Activated CD4-positive, alpha-beta T cell treated with anti-CD3 and anti-CD28 coated beads for 36 hours (primary cell): ENCODE measurements around the gene ATP8A2. TPM values are rescaled to one million over a fixed set of nuclear protein-coding genes. Genes with fewer than 3 reads are reported as not detected.

Experiments used
- ATAC-seq: fragments of 200-7000 bp; cut with Tn5 transposase; one replicate; pipeline ENCODE4 v1.10.0; 2021; ENCODE audit warnings: mild to moderate bottlenecking, moderate library complexity
- CTCF ChIA-PET: fragments of 350-600 bp; sonication (Branson Sonifier 250); formaldehyde crosslinking; loops from one replicate; lab custom pipeline; 2021; ENCODE audit warnings: antibody characterized with exemption; lab: Charles Lee
- POLR2A ChIA-PET: fragments of 350-600 bp; sonication (Branson Sonifier 250); formaldehyde crosslinking; loops from one replicate; lab custom pipeline; 2021; ENCODE audit warnings: antibody characterized with exemption, inconsistent platforms; lab: Charles Lee
- DNase-seq: peaks from one replicate; pipeline ENCODE4 v3.0.0-alpha.2; 2020
- H3K27ac Mint-ChIP-seq: one replicate; pipeline ENCODE4 v1.8.0; 2021; ENCODE audit warnings: mixed read lengths
- H3K27me3 Mint-ChIP-seq: one replicate; pipeline ENCODE4 v1.8.0; 2021; ENCODE audit warnings: mixed read lengths
- H3K36me3 Mint-ChIP-seq: one replicate; pipeline ENCODE4 v1.8.0; 2021; ENCODE audit warnings: low read depth, mixed read lengths
- H3K4me1 Mint-ChIP-seq: one replicate; pipeline ENCODE4 v1.8.0; 2021; ENCODE audit warnings: mixed read lengths
- H3K4me3 Mint-ChIP-seq: one replicate; pipeline ENCODE4 v1.8.0; 2021; ENCODE audit warnings: mild to moderate bottlenecking, moderate library complexity, mixed read lengths
- H3K9me3 Mint-ChIP-seq: one replicate; pipeline ENCODE4 v1.8.0; 2021; ENCODE audit warnings: low read depth, mixed read lengths
- intact Hi-C, 2 experiments: fragments of 100-400 bp; cut with DNase I in 1 of 2; cut with micrococcal nuclease in 1 of 2; formaldehyde crosslinking; loops; one replicate each; pipeline versions ENCODE4 v1.14.2 to v1.15.1; 2022 to 2024; cut with DNase I, micrococcal nuclease
- total RNA-seq, 2 experiments: library from RNA; stranded (reverse); gene quantifications; one replicate each; pipeline ENCODE4 v1.2.3, GENCODE V29; 2021

ATP8A2 gene
- total RNA-seq, 2 experiments from 2014 or later, result 0.30 to 0.39 TPM

DNA sequence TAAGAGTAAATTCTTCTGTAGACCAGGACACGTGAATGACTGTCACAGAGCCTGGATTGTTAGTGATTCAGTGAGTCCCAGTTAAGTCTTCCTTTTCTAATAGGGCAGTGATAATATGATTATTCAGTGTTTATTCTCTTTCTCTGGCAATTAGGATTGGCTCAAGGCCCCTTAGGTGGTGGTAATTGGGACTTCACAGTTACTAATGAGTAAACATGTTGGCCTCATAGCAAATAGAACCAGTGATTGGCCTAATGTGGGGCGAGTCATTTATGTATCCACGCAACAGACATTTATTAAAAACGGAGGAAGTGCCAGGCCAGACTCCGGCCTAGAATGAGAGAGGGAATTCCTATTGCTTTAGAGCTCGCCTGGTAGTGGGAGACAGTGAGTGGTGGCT lies 607.6 kb downstream of the ATP8A2 start:
- no peaks in the 10 kb centered on the region for H3K36me3 Mint-ChIP-seq
- no peak for DNase-seq
- H3K27ac Mint-ChIP-seq, result no peak overlapping the region
- H3K9me3 Mint-ChIP-seq, result no peaks in the 10 kb centered on the region
- ChIA-PET CTCF (no interaction called here), POLR2A (no interaction called here)
- intact Hi-C loops, result no loop called here
- no peak for ATAC-seq
- no peaks in the 10 kb centered on the region for H3K27me3 Mint-ChIP-seq
- peaks cover 12% of the 10 kb centered on the region for H3K4me1 Mint-ChIP-seq
- no peak overlapping the region for H3K4me3 Mint-ChIP-seq

DNA sequence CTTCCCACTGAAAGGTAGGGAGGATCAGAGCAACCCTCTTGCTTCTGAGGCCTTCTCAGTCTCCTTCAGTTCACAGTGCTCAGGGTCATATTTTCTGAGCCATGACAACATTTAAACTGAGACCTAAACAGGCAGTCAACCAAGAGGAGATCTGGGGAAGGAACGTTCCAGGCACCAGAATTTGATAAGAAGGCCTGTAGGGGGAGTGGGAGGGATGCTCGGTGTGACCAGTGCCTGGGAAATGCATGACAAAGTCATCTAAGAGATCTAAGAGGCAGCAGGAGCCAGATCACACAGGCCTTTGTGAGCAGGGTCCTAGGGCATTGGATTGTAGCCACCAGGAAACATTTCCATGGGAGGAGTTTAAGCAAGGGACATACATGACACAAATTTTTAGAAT lies 608.5 kb downstream of the ATP8A2 start:
- peaks cover 6% of the 10 kb centered on the region for H3K4me1 Mint-ChIP-seq

DNA sequence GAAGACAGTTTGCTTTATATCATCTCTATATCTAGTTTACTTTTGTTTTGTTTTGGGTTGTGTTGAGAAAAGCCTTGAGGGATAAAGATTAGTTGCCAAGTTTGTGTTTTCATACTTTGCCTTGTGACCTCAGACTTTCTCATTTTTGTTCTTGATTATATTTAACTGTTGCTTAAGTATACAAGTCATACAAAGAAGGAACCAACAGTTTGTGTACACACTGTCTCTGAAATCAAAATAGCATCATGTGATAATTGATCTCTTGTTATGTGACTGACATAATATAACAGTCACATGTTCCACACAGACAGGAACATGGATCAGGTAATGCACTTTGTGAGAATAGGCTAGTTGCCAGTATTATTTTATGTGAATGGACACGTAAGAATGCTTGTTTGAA lies 609.3 kb downstream of the ATP8A2 start:
- Mint-ChIP-seq H3K27ac (no peak overlapping the region), H3K4me3 (no peak overlapping the region), H3K27me3 (no peaks in the 10 kb centered on the region), H3K4me1 (peaks cover 6% of the 10 kb centered on the region), H3K9me3 (no peaks in the 10 kb centered on the region), H3K36me3 (no peaks in the 10 kb centered on the region)
- ChIA-PET POLR2A (no interaction called here), CTCF (interaction anchor here (1.4 kb wide), 1 partner anchor 57 kb away, joined by 4 read pairs; no protein-coding TSS in a partner anchor)
- intact Hi-C loops, result no loop called here
- no peak for ATAC-seq
- DNase-seq, result no peak

More for the DNA sequence above, 608.5 kb downstream of the ATP8A2 start:
- H3K4me3 Mint-ChIP-seq, result no peak overlapping the region
- no peaks in the 10 kb centered on the region for H3K9me3 Mint-ChIP-seq
- intact Hi-C loops, result no loop called here
- H3K27me3 Mint-ChIP-seq, result no peaks in the 10 kb centered on the region
- no peaks in the 10 kb centered on the region for H3K36me3 Mint-ChIP-seq
- ChIA-PET CTCF (no interaction called here), POLR2A (no interaction called here)
- DNase-seq (no peak), ATAC-seq (no peak)
- no peak overlapping the region for H3K27ac Mint-ChIP-seq

DNA sequence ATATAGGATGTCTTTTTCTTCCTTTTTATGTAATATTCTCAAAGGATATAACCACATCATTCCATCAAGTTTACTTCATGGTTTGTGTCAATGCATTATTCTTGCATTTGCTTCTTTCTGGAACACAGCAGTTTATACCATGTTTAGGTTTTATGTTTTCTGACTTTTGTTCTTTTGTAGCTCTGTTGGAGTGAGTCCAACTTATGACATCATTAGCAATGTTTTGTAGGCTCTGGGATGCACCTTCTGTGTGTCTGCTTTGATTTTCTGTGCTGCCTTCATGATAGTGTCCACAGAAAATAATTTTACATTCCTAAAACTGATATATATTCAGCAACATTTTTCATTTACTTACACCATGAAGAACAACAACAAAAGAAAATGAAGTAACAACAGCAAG lies 611.1 kb downstream of the ATP8A2 start:
- Mint-ChIP-seq H3K36me3 (no peaks in the 10 kb centered on the region), H3K4me1 (no peaks in the 10 kb centered on the region), H3K27me3 (no peaks in the 10 kb centered on the region), H3K4me3 (no peak overlapping the region), H3K27ac (no peak overlapping the region), H3K9me3 (no peaks in the 10 kb centered on the region)
- DNase-seq (no peak), ATAC-seq (no peak)
- ChIA-PET CTCF (no interaction called here), POLR2A (no interaction called here)
- intact Hi-C loops, result no loop called here

DNA sequence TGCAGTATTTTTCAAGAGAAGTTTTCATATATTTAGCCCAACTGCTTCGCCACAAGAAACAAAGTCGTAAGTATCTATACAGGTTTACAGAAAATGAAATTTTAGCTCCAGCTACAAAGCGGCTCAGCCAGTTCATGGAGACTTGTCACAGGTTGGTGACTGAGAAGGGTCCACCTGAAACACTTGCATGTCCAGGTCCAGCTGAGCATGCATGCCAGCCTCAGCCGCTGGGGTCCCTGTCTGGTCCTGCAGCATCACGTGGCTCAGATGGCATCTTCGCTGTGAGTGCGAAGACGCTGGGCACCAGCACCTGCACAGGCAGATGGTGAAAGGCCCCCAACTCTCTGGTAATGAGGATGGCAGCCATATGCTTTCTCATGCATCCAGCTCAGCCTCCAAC lies 616.2 kb downstream of the ATP8A2 start:
- intact Hi-C loops, result no loop called here
- ChIA-PET CTCF (no interaction called here), POLR2A (no interaction called here)
- no peak for DNase-seq
- no peaks in the 10 kb centered on the region for H3K9me3 Mint-ChIP-seq
- no peak overlapping the region for H3K27ac Mint-ChIP-seq
- no peak for ATAC-seq
- no peaks in the 10 kb centered on the region for H3K4me1 Mint-ChIP-seq
- H3K4me3 Mint-ChIP-seq, result no peak overlapping the region
- H3K36me3 Mint-ChIP-seq, result no peaks in the 10 kb centered on the region
- no peaks in the 10 kb centered on the region for H3K27me3 Mint-ChIP-seq

DNA sequence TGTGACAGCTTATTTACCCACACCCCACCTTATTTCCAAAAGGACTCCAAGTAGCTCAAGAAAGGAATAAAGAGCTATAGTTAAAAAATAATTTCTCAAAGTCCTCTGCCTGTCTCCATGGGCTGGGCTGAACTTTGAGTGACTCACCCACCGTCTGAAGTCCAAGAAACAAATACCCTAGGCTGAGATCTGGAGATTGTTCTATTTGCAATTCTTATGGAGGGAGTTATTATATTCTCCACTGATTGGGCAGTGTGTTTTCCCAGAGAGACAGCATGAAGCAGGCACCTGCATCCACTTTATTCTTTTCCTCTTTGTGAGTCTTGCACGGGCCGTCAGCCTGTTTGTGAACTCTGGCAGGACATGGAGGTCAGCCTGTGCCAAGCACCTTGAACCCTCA lies 616.9 kb downstream of the ATP8A2 start:
- Mint-ChIP-seq H3K36me3 (no peaks in the 10 kb centered on the region), H3K4me1 (no peaks in the 10 kb centered on the region), H3K9me3 (no peaks in the 10 kb centered on the region), H3K27me3 (no peaks in the 10 kb centered on the region), H3K4me3 (no peak overlapping the region), H3K27ac (no peak overlapping the region)
- intact Hi-C loops, result no loop called here
- DNase-seq (no peak), ATAC-seq (no peak)
- POLR2A ChIA-PET, result no interaction called here
- CTCF ChIA-PET, result no interaction called here

DNA sequence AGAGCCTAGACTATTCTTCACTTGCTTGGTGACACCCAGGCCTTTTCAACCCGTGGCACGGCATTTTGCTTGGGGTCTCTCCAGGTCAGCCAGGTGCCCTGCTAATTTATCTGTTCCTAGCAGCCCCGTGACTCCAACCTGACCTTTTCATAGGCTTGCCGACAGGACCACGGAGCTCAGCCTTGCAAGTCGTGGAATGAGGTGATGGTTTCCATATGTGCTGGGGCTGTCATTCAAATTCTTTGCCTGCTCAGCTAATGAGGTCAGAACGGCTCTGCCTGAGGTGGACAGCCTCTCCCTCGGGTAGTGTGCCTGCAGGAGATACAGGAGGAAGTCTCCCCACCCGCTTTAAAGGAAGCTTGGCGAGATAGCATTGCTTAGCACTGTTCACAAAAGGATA lies 619.0 kb downstream of the ATP8A2 start:
- H3K27ac Mint-ChIP-seq, result no peak overlapping the region
- intact Hi-C loops, result no loop called here
- no peak overlapping the region for H3K4me3 Mint-ChIP-seq
- no peaks in the 10 kb centered on the region for H3K27me3 Mint-ChIP-seq
- CTCF ChIA-PET, result no interaction called here
- ATAC-seq (no peak), DNase-seq (no peak)
- H3K9me3 Mint-ChIP-seq, result peaks cover 8% of the 10 kb centered on the region
- H3K4me1 Mint-ChIP-seq, result no peaks in the 10 kb centered on the region
- POLR2A ChIA-PET, result interaction anchor here (0.6 kb wide), 1 partner anchor 18 kb away, joined by 5 read pairs; no protein-coding TSS in a partner anchor
- H3K36me3 Mint-ChIP-seq, result no peaks in the 10 kb centered on the region

DNA sequence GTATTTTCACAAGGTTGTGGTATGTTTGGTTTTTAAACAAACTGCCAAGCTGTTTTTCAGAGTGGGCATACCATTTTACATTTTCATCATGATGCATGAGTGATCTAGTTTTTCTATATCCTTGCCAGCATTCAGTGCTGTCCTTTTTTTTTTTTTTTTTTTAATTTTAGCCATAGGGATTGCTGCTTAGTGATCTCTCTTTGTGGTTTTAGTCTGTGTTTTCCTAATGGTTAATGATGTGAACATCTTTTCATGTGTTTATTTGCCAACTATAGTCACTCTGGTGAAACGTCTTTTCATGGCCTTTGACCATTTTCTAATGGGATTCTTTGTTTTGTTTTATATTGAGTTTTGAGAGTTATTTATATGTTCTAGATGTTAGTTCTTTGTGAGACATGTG lies 620.3 kb downstream of the ATP8A2 start:
- ChIA-PET POLR2A (interaction anchor here (0.7 kb wide), 1 partner anchor 145 kb away, joined by 4 read pairs; no protein-coding TSS in a partner anchor), CTCF (interaction anchor here (0.6 kb wide), 1 partner anchor 8 kb away, joined by 4 read pairs; no protein-coding TSS in a partner anchor)

DNA sequence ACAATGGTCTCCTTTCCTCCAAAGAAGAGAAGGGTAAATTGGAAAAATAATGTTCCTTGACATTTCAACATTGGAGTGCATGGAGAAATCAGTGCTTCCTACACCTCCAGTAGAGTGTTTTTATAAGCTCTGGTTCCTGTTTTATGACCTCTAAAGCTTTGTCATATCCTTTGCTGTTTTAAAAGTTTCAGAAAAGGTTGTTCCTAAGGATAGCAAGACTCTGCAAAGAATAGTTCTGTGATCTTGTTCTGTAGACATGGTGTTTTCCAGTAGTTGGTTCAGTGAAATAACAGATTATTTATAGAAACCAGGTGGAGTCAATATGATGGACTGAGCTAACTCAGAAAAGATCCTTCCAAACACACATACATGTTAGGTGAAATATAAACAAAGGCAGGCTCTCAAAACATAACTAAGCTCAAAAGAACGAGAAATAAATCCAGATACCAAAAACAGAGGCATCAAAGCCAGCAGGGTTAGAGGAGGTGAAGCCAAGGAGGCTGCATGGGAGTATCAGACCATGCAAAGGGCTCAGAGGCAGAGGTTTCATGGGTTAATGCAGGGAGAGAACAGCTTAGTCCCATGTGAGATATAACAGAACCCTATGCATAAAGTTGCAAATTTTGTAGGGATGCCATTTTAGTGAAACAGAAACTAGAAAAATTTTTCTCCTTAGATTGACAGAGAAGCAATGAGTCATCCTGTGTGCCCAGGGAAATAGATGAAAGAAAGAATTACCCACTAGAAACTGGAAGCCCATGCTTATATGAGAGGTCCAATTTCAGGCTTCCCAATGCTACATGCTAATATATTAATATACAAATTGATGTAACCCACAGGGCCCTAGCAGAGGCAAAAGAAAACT lies 635.7 kb downstream of the ATP8A2 start:
- no peaks in the 10 kb centered on the region for H3K36me3 Mint-ChIP-seq
- peaks cover 6% of the 10 kb centered on the region for H3K9me3 Mint-ChIP-seq
- ChIA-PET CTCF (interaction anchor here (0.8 to 0.9 kb wide), 2 partner anchors 12 to 334 kb away, joined by 3 read pairs; no protein-coding TSS in a partner anchor), POLR2A (no interaction called here)
- DNase-seq, result no peak
- H3K4me3 Mint-ChIP-seq, result no peak overlapping the region
- peaks cover 7% of the 10 kb centered on the region for H3K4me1 Mint-ChIP-seq
- H3K27ac Mint-ChIP-seq, result no peak overlapping the region
- H3K27me3 Mint-ChIP-seq, result peaks cover 1% of the 10 kb centered on the region
- peak; percentile 33 for ATAC-seq
- intact Hi-C loops, result no loop called here

More for the DNA sequence above, 620.3 kb downstream of the ATP8A2 start:
- Mint-ChIP-seq H3K27me3 (no peaks in the 10 kb centered on the region), H3K4me3 (no peak overlapping the region), H3K36me3 (no peaks in the 10 kb centered on the region), H3K4me1 (no peaks in the 10 kb centered on the region), H3K27ac (no peak overlapping the region), H3K9me3 (peaks cover 8% of the 10 kb centered on the region)
- DNase-seq, result no peak
- ATAC-seq, result no peak
- intact Hi-C loops, result no loop called here

DNA sequence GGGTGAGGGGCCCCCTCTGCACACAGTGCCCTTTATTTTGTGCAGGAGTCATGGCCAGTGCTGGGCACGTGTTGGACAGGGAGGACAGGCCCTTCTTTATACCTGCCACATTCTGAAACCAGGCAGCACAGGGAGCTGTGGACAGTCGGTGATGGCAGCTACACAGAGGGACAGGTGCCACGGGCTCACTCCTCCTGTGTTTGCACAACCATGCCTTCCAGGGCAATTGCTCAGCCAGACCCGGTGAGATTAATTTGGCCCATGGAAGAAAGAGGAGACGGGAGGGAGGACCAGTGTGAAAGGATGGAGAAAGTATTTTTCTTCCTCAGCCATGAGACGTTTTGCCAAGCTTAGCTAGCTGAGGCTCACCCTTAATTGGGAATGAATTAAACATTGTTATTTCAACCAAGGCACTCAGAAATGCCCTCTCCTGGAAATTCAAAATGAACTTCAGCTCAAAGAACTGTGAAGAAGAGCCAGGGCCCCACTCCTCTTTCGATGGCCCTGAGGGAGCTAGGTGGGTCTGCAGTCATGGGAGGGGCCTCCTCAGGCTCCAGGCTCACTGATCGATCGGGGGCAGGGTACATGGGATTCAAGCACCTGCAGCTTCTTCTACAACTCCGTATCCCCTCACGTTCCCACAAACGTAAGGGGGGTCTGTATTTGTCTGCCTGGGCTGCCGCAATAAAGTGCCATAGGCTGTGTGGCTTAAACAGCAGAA lies 638.9 kb downstream of the ATP8A2 start:
- intact Hi-C loops, result no loop called here
- H3K9me3 Mint-ChIP-seq, result no peaks in the 10 kb centered on the region
- ATAC-seq, result no peak
- H3K27me3 Mint-ChIP-seq, result no peaks in the 10 kb centered on the region
- H3K36me3 Mint-ChIP-seq, result no peaks in the 10 kb centered on the region
- H3K27ac Mint-ChIP-seq, result no peak overlapping the region
- peaks cover 7% of the 10 kb centered on the region for H3K4me1 Mint-ChIP-seq
- no peak for DNase-seq
- POLR2A ChIA-PET, result no interaction called here
- CTCF ChIA-PET, result interaction anchor here (0.6 kb wide), 1 partner anchor 9 kb away, joined by 3 read pairs; no protein-coding TSS in a partner anchor
- H3K4me3 Mint-ChIP-seq, result no peak overlapping the region

DNA sequence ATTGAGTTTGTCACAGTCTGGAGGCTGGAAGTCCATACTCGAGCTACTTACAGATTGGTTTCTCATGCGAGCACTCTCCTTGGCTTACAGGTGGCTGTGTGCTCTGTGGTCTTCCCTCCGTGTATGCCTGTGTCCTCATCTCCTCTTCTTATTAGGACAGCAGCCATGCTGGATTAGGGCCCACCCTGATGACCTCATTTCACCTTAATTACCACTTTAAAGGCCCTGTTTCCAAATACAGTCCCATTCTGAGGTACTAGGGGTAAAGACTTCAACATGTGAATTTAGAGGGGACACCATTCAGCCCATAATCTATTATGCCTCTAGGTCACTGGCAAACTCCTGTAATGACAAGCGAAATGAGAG lies 639.4 kb downstream of the ATP8A2 start:
- ATAC-seq, result no peak
- intact Hi-C loops, result no loop called here
- Mint-ChIP-seq H3K27me3 (no peaks in the 10 kb centered on the region), H3K4me3 (no peak overlapping the region), H3K4me1 (peaks cover 7% of the 10 kb centered on the region), H3K9me3 (no peaks in the 10 kb centered on the region), H3K27ac (no peak overlapping the region), H3K36me3 (no peaks in the 10 kb centered on the region)
- POLR2A ChIA-PET, result no interaction called here
- CTCF ChIA-PET, result no interaction called here
- no peak for DNase-seq
